GM18505 (cell line): ENCODE results near the gene COL27A1.

Source experiments
- ATAC-seq: cut with Tn5 transposase; IDR thresholded peaks from one replicate; pipeline ENCODE4 v1.9.1; 2021; ENCODE audit not compliant: unreplicated experiment
- POLR2A ChIP-seq: IDR thresholded peaks from 4 replicates; pipeline ENCODE4 v1.6.1; 2011; ENCODE audit warnings: borderline replicate concordance; ENCODE audit not compliant: insufficient read depth, insufficient read length; ENCODE audit errors: extremely low read depth

COL27A1 gene

DNA sequence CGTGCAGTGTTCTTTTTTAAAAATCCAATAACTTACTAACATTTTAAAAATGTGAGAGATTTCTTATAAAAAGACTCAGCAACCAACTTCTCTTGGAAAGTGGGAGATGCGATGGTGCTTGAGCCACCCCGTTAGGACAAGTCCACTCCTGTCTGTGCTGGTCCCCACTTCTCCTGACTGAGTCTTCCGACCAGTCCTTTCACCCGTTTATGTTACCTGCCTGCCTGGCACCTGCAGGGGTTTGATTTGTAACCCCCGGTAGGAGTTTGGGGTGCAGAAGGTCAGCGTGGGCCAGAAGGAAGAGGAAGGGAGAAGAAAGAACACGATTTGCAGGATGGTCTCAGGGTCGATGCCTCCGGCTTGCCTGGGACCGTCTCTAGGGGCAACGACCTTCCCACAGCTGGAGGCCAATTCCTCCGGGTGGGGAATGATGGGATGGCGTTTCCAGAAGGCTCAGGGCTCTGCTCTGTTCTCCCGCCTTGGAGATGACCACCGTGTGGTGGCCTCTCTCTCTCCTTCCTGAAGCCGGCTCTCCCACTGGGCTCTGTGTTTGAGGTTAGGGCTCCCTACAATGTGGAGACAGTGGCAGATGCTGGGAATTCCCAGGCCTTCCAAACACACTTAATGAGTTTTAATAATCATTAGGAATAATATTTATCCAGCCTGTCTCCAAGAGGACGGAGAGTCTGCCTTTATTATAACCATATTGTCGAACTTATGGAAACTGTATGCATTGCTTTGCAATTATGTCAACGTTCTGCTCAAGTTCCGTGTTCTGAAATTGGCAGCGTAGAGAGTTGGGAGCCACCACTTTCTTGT is 14.8 kb downstream of the COL27A1 start:
- no peak for TF ChIP-seq POLR2A
- ATAC-seq: no peak

- ATAC-seq: no peak
- no peak for TF ChIP-seq POLR2A
Observed at GRCh38 chr9:114170771-114171461, 15.6 kb downstream of the COL27A1 start.

- no peak for TF ChIP-seq POLR2A
- ATAC-seq: no peak
Observed at GRCh38 chr9:114171500-114171899, 16.2 kb downstream of the COL27A1 start.

- no peak for ATAC-seq
- TF ChIP-seq POLR2A: no peak
Observed at GRCh38 chr9:114172981-114173833, 17.9 kb downstream of the COL27A1 start.

GRCh38 chr9:114174557-114174875 is 19.2 kb downstream of the COL27A1 start:
- no peak for TF ChIP-seq POLR2A
- ATAC-seq: no peak

GRCh38 chr9:114174876-114175771 is 19.8 kb downstream of the COL27A1 start:
- no peak for TF ChIP-seq POLR2A
- no peak for ATAC-seq

DNA sequence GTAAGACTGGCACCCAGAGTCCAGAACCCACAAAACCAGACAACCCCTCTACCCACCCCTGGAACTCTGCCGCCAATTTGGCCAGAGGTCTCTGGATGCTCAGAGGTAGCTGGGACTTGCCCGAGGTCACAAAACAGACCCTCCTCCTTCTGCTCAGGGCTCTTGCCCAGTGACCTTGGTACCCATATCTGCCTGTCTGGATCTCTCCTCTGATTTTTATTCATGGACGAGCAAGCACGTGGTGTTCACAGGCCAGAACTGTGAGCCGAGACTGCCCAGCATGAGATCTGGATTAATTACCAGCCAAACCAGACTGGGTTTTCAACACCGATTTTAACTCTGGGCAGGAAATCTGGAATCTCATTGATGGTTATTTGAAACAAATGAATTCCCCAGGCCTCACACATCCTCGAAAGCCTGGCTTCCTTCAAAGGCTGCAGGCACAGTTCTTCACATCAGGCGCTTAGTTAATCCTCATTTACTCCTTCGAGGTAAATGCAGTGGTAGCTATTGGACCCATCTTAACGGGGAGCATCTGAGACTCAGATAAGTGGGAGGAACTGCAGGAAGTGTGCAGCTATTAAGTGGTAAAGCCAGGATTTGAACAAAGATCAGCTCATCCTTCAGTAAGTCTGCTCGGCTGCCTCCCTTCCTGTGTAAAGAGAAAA is 21.4 kb downstream of the COL27A1 start:
- TF ChIP-seq POLR2A: no peak
- no peak for ATAC-seq

DNA sequence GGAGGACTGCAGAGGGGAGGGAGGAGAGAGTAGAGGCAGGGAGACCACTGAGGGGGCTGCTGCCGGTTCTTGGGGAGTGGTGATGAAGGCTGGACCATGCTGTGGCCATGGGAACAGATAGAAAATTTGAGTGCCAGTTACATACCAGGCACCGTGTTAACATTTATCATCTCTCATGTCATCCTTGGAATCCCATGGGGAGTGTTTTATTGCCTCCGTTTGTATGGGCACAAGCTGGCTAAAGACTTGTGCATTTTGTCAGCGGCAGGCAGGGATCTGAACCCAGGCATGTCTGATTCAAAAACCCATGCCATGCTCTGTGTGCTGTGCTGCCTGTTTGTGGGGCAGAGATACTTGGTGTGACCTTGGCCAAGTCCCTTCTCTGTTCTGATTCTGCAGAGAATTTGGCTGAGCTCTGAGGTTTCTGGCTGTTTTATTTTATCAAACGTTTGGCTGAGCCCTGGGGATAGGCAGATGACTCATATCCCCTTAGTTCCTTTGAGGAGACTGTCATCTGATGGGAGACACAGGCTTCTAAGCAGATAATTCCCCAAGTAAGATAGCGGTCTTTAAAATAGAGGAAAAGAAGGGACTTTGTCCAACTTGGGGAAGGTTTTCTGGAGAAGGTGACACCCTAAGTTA is 22.2 kb downstream of the COL27A1 start:
- no peak for ATAC-seq
- TF ChIP-seq POLR2A: no peak

DNA sequence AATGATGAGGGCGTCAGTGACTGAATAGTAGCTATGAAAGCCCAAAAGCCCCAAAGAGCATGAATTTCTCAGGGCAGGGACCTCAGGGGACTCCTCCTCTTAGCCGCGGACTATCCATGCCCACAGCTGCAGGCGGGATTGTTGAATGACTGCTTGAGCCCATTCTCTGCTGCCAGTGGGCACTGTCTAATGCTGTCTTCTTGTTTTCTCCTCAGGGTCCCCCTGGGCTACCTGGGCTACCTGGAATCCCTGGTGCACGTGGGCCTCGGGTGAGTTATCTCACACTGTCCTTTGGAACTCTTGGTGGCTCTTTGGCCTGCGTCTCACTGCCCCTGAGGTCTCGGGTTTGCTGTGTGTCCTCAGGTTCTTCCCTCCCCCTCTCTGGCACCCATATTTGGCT is 22.7 kb downstream of the COL27A1 start:
- TF ChIP-seq POLR2A: no peak
- ATAC-seq: no peak

DNA sequence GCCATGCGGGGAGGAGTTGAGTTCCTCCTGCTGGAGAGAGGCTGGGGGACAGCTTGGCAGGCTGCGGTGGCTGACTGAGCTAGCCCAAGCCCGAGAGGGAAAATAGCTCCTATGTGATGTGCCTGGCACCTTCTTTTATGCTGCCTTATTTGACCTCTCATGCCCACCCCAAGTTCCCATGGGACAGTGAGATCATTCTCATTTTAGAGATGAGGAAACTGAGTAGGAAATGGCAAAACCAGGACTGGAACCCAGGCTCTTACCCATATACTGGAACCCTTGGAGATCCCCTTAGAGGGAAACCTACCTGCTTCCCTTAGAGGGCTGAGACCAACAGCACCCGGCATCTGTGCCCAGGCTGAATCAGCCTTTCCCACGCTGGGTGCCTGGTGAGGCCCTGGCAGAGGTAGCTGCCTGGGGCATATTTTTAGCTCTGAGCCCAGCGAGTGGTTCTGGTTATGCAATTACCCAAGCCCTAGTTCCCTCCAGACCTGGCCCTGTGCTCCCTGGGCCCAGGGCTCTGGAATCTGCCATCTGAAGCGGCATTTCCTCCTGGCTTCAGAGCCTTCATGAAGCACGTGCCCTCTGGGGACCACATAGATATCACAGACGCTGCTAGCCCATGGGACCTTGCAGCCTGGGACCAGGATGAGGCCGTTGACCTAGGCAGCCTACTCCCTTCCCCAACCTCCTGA is 23.6 kb downstream of the COL27A1 start:
- ATAC-seq: no peak
- no peak for TF ChIP-seq POLR2A

- TF ChIP-seq POLR2A: no peak
- no peak for ATAC-seq
Observed at GRCh38 chr9:114179516-114179915, 24.2 kb downstream of the COL27A1 start.
